AG04449 (cell line): Measurements from ENCODE around the gene POLE4.

Source experiments
- CTCF ChIA-PET: fragments of 350-600 bp; formaldehyde crosslinking; extraction: SDS; loops from one replicate; lab custom pipeline; 2021; ENCODE audit warnings: antibody characterized with exemption; lab: Yijun Ruan, JAX
- POLR2A ChIA-PET: fragments of 400-600, 350-600 bp; formaldehyde crosslinking; extraction: SDS; loops from one replicate; lab custom pipeline; 2020; ENCODE audit warnings: antibody characterized with exemption, inconsistent platforms; lab: Yijun Ruan, JAX
- DNase-seq: peaks from one replicate; pipeline ENCODE4 v3.0.0-alpha.2; 2010; ENCODE audit warnings: low read depth, low spot score
- H3K4me3 ChIP-seq: 2 replicates; pipeline ENCODE4 v1.5.1; 2011; ENCODE audit warnings: low read depth, mild to moderate bottlenecking, control low read depth, low read length
- TF ChIP-seq, protein P1 (sequence below): IDR thresholded peaks from one replicate; pipeline ENCODE4 v1.5.1; 2011; ENCODE audit warnings: mild to moderate bottlenecking, moderate library complexity, low read length, control low read depth, inconsistent platforms; ENCODE audit not compliant: insufficient read depth; ENCODE audit errors: missing control alignments

The POLE4 gene

DNA sequence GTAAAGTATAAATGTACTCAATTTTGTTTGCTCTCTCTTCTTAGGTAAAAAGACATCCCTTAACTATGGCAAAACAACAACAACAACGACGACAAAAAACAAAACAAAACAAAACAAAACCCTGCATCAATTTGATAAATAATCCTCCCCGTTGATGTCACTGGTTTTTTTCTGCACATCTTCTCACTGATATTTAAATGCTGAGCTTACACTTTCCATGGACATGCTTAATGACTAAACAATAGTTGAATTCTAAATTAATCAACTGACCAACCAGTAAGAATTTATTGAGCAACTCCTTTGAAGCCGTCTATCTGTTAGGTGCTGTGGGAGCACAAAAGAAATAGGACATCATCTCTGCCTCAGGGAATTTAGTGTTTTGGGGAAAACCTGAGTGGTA, 20.2 kb upstream of the POLE4 start:
- TF ChIP-seq, protein P1, sequence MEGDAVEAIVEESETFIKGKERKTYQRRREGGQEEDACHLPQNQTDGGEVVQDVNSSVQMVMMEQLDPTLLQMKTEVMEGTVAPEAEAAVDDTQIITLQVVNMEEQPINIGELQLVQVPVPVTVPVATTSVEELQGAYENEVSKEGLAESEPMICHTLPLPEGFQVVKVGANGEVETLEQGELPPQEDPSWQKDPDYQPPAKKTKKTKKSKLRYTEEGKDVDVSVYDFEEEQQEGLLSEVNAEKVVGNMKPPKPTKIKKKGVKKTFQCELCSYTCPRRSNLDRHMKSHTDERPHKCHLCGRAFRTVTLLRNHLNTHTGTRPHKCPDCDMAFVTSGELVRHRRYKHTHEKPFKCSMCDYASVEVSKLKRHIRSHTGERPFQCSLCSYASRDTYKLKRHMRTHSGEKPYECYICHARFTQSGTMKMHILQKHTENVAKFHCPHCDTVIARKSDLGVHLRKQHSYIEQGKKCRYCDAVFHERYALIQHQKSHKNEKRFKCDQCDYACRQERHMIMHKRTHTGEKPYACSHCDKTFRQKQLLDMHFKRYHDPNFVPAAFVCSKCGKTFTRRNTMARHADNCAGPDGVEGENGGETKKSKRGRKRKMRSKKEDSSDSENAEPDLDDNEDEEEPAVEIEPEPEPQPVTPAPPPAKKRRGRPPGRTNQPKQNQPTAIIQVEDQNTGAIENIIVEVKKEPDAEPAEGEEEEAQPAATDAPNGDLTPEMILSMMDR, result no peak
- ChIA-PET POLR2A (no interaction called here), CTCF (interaction anchor here (1.0 kb wide), 1 partner anchor 19 kb away, joined by 4 read pairs; no protein-coding TSS in a partner anchor)
- H3K4me3 ChIP-seq, result no peak overlapping the region
- no peak for DNase-seq

DNA sequence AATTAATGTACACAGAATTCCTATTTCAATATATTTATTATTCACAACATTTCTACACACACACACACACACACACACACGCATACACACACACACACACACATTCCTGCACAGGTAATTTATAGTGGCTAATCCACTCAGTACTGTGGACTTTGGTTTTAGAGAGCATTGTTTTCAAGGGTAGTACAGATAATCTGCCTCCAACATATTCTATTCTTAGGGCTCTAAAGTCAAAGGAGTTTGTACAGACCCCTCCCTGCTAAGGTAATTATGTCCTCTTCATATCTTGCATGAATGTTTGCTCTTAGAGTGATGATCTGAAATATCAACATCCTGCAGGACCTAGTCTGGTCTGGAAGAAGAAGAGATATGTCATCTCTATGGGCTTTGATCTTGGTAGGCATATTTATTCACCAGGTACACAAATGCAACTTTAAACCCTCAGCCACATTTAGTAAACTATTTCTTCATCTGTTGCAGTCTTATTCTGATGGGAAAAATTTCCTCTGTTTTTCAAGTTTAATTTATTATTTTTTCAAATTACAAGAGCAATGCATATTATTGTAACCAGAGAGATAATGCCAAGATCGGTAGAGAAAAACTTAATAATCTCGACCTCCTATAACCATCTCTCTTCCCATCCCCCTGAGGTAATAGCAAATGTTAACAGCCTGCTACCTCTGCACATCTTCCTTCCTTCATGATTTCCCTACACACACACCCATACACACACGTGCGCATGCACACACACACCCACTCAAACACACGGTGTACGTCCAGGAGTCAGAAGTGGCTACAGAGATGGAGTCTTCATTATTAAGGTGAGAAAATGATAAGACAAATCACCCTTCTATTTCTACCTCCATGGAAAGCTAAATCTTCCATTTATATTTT, 18.3 kb upstream of the POLE4 start:
- ChIA-PET CTCF (no interaction called here), POLR2A (no interaction called here)
- TF ChIP-seq, protein P1, result no peak
- no peak for DNase-seq
- H3K4me3 ChIP-seq, result no peak overlapping the region

DNA sequence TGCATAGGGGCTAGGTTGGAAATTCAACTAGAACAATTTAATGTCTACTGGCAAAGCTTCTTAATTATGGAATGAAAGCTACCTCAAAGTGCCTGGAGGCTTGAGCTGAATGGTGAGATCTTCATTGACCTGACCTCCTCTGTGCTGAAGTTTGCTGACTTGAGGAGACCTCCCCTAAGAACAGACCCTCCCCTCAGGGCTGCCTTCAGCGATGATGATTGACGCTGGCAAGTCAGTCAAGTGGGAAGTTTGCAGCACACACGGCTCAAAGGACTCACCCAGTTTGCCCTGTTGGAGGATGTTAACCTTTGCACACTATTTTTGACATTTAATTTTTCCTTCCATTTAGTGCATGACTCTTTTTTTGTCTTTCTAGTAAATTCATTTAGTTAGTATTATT, 17.2 kb upstream of the POLE4 start:
- no peak for DNase-seq
- TF ChIP-seq, protein P1, result no peak
- POLR2A ChIA-PET, result no interaction called here
- no peak overlapping the region for H3K4me3 ChIP-seq
- CTCF ChIA-PET, result interaction anchor here (1.1 to 2.2 kb wide), 2 partner anchors 22 to 64 kb away, joined by 3 to 8 read pairs; no protein-coding TSS in a partner anchor

DNA sequence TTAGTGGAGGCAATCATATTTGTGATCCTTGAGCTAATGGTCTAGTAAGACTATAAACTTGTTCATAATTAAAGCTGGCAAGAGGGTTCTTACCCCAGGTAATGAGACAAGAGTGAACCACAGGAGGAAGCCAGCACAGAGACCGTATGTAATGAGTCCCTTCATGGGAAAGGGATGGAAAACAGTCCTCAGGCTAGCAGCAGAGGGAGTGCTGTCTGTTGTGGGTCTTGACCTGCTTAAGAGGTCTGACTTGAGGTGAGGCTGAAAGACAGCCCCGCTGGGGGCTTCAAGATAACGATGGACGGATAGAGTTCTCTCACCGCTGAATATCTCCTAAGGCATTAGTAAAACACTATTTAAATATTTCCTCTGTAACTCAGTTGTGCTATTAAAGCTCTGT, 16.2 kb upstream of the POLE4 start:
- ChIA-PET CTCF (interaction anchor here (1.4 to 2.2 kb wide), 3 partner anchors 10 to 23 kb away, joined by 3 to 8 read pairs (median 4); no protein-coding TSS in a partner anchor), POLR2A (no interaction called here)

DNA sequence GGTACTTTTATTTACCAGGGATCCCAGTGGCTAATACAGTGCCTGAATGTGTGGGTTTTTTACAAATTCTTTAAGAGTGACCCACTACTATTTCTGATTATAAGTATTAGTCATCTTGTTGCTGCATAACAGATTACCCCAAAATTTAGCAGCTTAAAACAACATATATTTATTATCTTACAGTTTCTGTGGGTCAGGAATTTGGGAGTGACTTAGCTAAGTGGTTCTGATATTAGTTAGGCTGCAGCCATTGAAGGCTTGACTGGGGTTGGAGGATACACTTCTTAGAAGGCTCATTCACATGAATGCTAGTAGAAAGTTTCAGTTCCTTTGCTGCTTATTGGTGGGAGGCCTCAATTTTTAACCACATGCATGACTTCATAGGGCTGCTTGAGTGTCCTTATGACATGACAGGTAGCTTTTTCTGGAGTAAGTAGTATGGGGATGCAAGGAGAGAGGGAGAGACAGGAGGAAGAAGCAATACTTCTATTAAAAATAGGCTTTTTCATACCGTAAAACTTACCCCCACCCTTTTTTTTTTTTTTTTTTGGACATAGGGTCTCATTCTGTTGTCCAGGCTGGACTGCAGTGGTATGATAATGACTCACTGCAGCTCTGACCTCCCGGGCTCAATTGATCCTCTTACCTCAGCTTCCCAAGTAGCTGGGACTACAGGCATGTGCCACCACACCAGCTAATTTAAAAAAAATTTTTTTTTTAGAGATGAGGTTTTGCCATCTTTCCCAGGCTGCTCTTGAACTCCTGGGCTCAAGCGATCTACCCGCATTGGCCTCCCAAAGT, 13.3 kb upstream of the POLE4 start:
- no peak overlapping the region for H3K4me3 ChIP-seq
- TF ChIP-seq, protein P1, result no peak
- no peak for DNase-seq
- ChIA-PET CTCF (no interaction called here), POLR2A (no interaction called here)

More for the DNA sequence above, 16.2 kb upstream of the POLE4 start:
- DNase-seq, result no peak
- H3K4me3 ChIP-seq, result no peak overlapping the region
- TF ChIP-seq, protein P1, result no peak

DNA sequence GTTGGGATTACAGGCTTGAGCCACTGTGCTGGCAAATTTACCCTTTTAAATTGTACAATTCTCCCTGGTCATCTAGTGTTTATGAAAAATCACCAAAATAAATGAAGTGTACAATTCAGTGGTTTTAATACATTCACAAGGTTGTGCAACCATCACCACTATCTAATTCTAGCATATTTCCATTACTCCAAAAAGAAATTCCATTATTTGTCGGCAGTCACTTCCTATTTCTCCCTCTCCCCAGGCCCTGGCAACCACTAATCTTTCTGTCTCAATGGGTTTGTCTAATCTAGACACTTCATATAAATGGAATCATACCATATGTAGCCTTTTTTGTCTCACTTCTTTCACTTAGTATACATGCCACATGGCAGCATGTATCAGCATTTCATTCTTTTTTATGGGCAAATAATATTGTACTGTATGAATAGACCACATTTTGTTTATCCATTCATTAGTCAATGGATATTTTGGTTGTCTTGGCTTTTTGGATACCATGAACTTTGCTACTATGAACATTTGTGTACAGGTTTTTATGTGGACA, 12.6 kb upstream of the POLE4 start:
- ChIA-PET CTCF (no interaction called here), POLR2A (no interaction called here)
- H3K4me3 ChIP-seq, result no peak overlapping the region
- TF ChIP-seq, protein P1, result no peak
- DNase-seq, result no peak
